Measurements from ENCODE around the gene USP22. TPM values are rescaled to one million over a fixed set of nuclear protein-coding genes. Genes with fewer than 3 reads are reported as not detected.

Gene USP22
- total and polyA plus RNA-seq, 10 of the 15 experiments (the other 5 are each of a cell fraction or from before 2014, with no cell fraction given), result 10.8 to 218 (median 98.8) TPM

GRCh38 chr17:20996724-20997615, 45.8 kb downstream of the USP22 start:
- Histone ChIP-seq H2AFZ (ENCODE audit: control insufficient read depth, low read depth, low read length) (no peak overlapping the region), H3K9ac (ENCODE audit: control insufficient read depth, insufficient read depth, low read length) (no peak overlapping the region), H3K4me1 (ENCODE audit: control insufficient read depth, insufficient read depth, low read length) (no peaks in the 10 kb centered on the region), H3K4me2 (ENCODE audit: control insufficient read depth, insufficient read depth) (no peak overlapping the region), H3K79me2 (ENCODE audit: control insufficient read depth, insufficient read depth, low read length) (no peaks in the 10 kb centered on the region), H4K20me1 (ENCODE audit: control insufficient read depth, insufficient read depth) (no peaks in the 10 kb centered on the region; the same call in 1 of the 2 replicates), H3K9me3 (replicated peaks; ENCODE audit: control insufficient read depth, insufficient read depth, low read length) (no peaks in the 10 kb centered on the region), H3K4me3 (no peak overlapping the region), H3K36me3 (ENCODE audit: control insufficient read depth in 2 of 2, insufficient read depth in 2 of 2, low read length in 1 of 2) (peaks cover 13 to 15% of the 10 kb centered on the region in 2 experiments; a peak in 3 of 4 replicates), H3K27me3 (replicated peaks in 1 of 2; ENCODE audit: control insufficient read depth in 2 of 2, insufficient read depth in 2 of 2, low read length in 1 of 2) (no peaks in the 10 kb centered on the region), H3K27ac (ENCODE audit: control insufficient read depth, insufficient read depth) (no peak overlapping the region)
- ATAC-seq (no peak), DNase-seq (ENCODE audit: low read depth, low spot score) (no peak), FAIRE-seq (no peak)
- WGBS (ENCODE audit: insufficient coverage, insufficient replicate concordance, low lambda C conversion rate, missing lambda C conversion rate), result 31% methylated on average over 12 of the region's 12 CpGs
- intact Hi-C loops (cut with micrococcal nuclease; ENCODE audit: unreplicated experiment), result no loop called here
- BruUV-seq (replicated peaks), result no TSS peak
- ChIA-PET POLR2A (no interaction called here), SMC1A (ENCODE audit: uncharacterized antibody, unreplicated experiment) (no interaction called here), CTCF (no interaction called here), RAD21 (ENCODE audit: unreplicated experiment) (no interaction called here)
- in situ Hi-C loops (cut with MboI), result loop anchor here (5.0 kb wide), 1 partner anchor 50 kb away; no protein-coding TSS in a partner anchor
- TF ChIP-seq DPF2 (IDR thresholded peaks at IDR 0.05), result no peak

GRCh38 chr17:20995873-20996723, 46.7 kb downstream of the USP22 start:
- ChIA-PET POLR2A (no interaction called here), SMC1A (ENCODE audit: uncharacterized antibody, unreplicated experiment) (no interaction called here), CTCF (interaction anchor here (1.4 kb wide), 1 partner anchor 51 kb away, joined by 3 read pairs; no protein-coding TSS in a partner anchor), RAD21 (ENCODE audit: unreplicated experiment) (no interaction called here)
- in situ Hi-C loops (cut with MboI) (loop anchor here (5.0 kb wide), 1 partner anchor 49 kb away; no protein-coding TSS in a partner anchor), intact Hi-C loops (cut with micrococcal nuclease; ENCODE audit: unreplicated experiment) (no loop called here)
- no peaks in the 10 kb centered on the region for H3K27me3 ChIP-seq (replicated peaks in 1 of 2; ENCODE audit: control insufficient read depth in 2 of 2, insufficient read depth in 2 of 2, low read length in 1 of 2)
- H3K79me2 ChIP-seq (ENCODE audit: control insufficient read depth, insufficient read depth, low read length), result no peaks in the 10 kb centered on the region
- 19% methylated on average over 12 of the region's 12 CpGs for WGBS (ENCODE audit: insufficient coverage, insufficient replicate concordance, low lambda C conversion rate, missing lambda C conversion rate)
- no peak for ATAC-seq
- FAIRE-seq, result no peak
- H3K4me2 ChIP-seq (ENCODE audit: control insufficient read depth, insufficient read depth), result no peak overlapping the region
- no peak overlapping the region for H3K4me3 ChIP-seq
- no TSS peak for BruUV-seq (replicated peaks)
- no peak for DNase-seq (ENCODE audit: low read depth, low spot score)
- H2AFZ ChIP-seq (ENCODE audit: control insufficient read depth, low read depth, low read length), result no peak overlapping the region
- no peaks in the 10 kb centered on the region for H3K9me3 ChIP-seq (replicated peaks; ENCODE audit: control insufficient read depth, insufficient read depth, low read length)
- no peaks in the 10 kb centered on the region for H4K20me1 ChIP-seq (ENCODE audit: control insufficient read depth, insufficient read depth)
- H3K4me1 ChIP-seq (ENCODE audit: control insufficient read depth, insufficient read depth, low read length), result no peaks in the 10 kb centered on the region
- no peak overlapping the region for H3K27ac ChIP-seq (ENCODE audit: control insufficient read depth, insufficient read depth)
- H3K36me3 ChIP-seq (ENCODE audit: control insufficient read depth in 2 of 2, insufficient read depth in 2 of 2, low read length in 1 of 2), result peaks cover 8 to 11% of the 10 kb centered on the region in 2 experiments; a peak in 3 of 4 replicates
- H3K9ac ChIP-seq (ENCODE audit: control insufficient read depth, insufficient read depth, low read length), result no peak overlapping the region
- TF ChIP-seq ZSCAN29 (IDR thresholded peaks at IDR 0.05) (no peak), SIN3A (IDR thresholded peaks at IDR 0.05; ENCODE audit: low read depth, low read length) (no peak), NKRF (conservative IDR thresholded peaks at IDR 0.05) (no peak), SREBF1 (IDR thresholded peaks at IDR 0.05; ENCODE audit: low read length) (no peak), CBX3 (IDR thresholded peaks at IDR 0.05; ENCODE audit: borderline replicate concordance, low read depth) (no peak), RFX5 (IDR thresholded peaks at IDR 0.05; ENCODE audit: low read depth, low read length) (no peak), USF2 (IDR thresholded peaks at IDR 0.05; ENCODE audit: borderline replicate concordance, low read depth, low read length) (no peak), ATF2 (IDR thresholded peaks at IDR 0.05; ENCODE audit: low read length) (no peak)
